Cortex of kidney (tissue), 1 donor: ENCODE data around the gene MAX.
"Not testable (repeated sequence)": the region's sequence is repeated elsewhere in the genome, so short reads cannot be mapped to it uniquely, and the experiment has no call there.

ENCODE experiments used
- DNase-seq: peaks from one replicate; lab custom pipeline; 2025; lab: John Stamatoyannopoulos, UW

Gene MAX

DNA sequence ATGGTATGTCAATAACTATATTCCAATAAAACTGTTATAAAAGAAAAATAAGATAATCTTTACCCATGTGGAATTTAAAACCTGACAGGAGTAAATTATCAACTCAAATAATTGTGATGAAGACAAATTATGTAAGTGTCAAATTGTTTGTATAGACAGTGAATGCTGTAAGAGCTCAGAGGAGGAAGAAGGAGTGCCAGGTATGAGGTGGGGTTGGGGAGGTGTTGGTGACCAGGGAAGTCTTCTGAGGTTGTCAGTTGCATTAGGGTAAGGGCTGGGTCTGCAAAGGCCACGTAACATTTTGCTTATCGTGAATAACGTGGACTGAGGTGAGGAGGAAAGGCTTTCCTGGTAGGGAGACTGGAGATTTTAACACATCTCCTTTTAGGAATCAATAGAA, 2.5 kb upstream of the MAX start:
- no peak for DNase-seq

DNA sequence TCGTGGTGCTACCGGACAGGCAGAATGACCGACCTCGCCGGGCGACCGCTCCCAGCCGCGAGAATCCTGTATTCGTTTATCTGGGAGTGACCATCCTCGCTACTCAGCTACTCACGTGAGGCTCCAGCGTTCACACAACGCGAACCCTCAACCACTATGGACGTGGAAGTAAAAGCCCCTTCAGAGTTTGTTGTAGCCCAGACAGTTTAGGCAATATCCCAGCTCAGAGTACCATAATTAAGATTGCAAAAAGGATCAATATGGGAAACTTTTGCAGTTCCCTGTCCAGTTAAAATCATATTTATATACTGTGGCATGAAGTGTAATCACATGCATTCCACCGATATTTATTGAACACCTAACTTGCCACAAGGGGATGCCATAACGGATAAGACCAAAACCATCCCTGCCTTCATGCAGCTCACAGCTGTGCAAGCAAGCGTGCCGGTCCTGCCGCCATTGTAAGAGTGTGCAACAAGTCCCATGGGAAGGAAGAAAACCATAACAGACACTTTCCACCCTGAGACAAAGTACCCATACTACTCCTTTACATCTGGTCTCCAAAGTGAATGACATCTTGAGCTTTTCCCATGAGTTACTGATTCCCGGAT, 938 bp upstream of the MAX start:
- no peak for DNase-seq

DNA sequence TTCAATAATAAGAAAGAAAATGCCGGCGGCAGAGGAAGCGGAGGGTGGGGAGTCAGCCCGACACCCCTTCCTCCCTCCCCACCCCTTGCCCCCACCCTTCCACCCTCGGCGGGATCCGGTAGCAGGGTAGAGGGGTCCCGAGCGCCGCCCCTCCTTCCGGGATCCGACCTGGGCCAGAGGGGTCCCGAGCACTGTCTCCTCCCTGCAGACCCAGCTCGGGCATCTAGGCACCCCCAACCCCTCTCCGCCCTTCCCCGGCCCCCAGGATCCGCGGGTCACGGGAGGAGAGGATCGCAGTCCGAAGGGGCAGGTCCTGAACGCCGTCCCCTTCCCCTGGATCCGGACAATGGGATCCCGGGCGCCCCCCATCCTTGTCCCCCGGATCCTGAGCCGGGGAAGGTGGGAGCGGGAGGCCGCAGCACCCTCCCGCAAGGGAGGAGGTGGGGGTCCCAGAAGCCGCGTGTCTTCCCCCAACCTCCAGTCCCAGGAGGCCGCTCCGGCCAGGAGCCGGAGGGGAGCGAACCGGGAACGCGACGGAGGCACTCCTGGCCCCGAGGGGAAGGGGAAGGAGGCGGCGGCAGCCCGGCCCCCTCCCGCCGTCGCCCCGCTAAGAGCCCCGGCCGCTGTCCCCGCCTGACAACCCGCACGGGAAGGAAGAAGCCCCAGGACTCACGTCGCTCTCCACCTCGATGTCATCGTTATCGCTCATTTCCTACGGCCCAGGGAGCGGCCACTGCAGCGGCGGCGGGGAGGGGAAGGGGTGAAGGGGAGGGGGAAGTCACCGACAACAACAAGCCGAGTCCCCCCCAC, 481 bp downstream of the MAX start:
- no peak for DNase-seq

DNA sequence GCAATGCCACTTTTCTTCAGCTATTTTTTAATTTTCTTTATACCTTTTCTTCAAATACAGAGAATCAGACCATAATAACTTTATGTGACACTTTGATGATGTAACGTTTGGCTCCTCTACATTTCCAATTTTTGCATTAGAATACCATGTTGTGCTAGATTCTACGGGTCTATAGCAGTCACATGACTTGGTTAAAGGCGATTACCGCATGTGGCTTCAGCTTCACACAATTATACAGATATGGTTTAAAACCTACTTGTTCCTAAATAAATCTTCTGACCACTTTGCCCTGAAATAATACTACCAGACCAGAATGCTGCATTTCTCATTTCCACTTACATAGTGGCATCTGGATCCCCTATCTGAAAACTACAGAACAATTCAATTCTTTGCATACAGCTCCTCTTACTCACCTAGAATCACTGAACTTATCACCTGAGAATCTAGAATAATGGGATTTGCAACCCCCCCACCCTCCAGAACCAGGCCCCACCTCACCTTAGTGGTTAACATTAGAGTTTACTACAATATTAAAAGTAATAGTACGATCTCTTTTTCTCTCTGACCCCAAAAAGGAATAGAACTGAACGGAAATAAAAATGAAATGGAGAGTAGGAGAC, 1.3 kb downstream of the MAX start:
- no peak for DNase-seq

DNA sequence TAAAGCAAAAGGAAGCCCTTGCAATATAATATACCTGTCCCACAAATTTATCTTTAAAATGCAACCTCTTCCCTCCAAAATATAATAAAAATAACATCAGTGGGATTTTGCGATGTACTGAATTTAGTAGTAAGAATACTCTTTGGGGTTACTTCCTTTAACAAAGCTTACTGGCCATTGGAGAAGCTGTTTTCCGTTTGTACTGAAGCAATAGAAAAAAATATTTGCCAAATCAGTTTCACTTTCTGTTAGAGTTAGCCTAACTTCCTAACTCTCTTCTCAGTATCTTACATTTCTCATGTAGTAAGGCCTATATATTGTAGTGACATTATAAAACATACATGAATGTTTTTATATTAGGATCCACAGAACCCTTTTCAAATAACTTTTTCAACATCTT, 3.7 kb downstream of the MAX start:
- DNase-seq, result no peak

DNA sequence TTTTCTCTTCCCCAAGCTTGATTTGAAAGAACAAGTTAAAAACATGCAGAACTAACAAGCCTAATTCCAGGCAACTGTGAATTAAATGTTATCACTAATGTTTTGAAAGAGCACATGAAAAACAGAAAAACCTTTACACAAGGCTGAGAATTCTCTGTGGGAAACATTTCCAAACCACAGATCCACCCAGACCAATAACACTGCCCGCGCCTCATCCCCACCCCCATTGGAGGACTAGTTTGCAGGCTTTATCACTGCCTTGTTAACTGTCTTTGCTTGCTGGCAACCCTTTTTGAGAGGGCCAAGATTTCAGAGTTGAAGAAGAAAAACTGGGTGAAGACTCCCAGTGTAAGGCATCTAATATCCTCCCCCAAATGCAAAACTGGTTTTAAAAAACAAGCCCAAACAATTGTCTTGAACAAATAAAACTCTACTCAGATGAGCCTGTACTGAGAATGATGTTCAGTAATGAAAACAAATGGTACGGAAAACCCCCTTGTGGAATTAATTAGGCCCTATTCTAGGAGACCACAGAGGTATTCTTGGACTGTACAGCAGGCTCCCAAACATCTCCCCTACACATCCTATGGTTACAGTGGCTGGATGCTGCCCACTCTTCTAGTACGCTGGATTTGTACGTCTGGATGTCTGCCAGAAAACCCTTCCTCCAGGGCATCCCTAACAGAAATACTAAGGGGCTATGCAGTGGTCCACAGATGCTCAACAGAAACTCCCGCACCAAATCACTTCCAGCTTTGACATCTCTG, 5.8 kb downstream of the MAX start:
- DNase-seq, result no peak

DNA sequence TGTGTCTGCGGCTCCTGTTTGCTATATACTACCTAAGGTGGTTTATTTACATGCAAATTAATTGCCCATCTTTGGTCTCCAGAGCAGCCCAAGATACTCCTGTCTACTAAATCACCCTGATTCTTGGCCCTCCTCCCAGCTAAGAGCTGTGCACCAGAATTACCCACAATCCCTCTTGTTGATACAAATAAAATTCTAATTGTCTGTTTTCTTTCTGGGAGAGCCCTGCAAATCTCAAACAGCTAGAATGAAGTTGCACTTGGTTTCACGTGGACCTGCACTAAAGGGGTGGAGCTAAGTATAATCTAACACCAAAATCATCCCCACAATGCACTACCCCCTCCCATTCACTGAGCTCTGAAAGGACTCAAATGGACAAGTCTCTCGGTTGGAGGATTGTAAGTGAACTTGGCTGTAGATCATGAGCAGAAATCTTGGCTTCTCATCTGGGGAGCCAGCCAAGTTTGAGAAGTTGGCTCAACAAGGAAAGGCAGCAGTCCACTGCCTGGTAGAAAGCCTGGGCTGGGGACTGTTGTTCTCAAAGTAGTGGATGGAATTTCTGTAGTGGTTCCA, 6.6 kb downstream of the MAX start:
- DNase-seq, result no peak

DNA sequence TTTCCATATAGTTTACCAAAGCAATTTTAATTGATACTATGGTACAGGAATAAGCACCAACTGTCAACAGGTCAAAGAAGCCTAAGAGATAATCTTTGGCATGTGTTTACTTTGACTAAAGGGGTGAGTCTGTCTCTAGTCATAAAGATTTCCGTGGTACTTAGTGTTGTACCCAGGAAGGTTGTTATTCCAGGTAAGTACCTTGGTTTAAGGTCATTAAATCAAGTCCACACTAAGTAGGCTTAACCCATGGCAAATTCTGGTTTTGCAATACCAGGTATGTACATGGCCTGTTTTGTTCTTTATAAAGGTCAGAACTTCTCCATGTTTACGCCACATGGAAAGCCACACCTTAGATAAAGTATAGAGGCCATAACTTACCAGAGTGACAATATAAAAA, 10.0 kb downstream of the MAX start:
- DNase-seq, result no peak

DNA sequence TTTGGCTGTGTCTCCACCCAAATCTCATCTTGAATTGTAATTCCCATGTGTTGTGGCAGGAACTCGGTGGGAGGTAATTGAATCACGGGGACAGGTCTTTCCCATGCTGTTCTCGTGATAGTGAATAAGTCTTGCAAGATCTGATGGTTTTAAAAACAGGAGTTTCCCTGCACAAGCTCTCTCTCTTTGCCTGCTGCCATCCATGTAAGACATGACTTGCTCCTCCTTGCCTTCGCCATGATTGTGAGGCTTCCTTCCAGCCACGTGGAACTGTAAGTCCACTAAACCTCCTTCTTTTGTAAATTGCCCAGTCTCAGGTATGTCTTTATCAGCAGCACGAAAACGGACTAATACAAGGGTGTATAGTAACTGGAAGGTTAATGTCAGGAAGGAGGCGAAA, 14.5 kb downstream of the MAX start:
- not testable (repeated sequence) for DNase-seq

DNA sequence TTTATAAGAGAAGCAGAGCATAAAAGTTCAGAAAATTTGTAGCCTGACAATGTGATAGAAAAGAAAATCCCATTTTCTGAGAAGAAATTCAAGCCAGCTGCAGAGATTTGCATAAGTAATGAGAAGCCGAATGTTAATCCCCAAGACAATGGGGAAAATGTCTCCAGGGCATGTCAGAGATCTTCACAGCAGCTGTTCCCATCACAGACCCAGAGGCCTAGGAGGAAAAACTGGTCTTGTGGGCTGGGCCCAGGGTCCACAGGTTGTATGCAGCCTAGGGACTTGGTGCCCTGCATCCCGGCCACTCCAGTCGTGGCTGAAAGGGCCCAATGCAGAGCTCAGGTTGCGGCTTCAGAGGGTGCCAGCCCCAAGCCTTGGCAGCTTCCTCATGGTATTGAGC, 15.6 kb downstream of the MAX start:
- DNase-seq, result not testable (repeated sequence)

DNA sequence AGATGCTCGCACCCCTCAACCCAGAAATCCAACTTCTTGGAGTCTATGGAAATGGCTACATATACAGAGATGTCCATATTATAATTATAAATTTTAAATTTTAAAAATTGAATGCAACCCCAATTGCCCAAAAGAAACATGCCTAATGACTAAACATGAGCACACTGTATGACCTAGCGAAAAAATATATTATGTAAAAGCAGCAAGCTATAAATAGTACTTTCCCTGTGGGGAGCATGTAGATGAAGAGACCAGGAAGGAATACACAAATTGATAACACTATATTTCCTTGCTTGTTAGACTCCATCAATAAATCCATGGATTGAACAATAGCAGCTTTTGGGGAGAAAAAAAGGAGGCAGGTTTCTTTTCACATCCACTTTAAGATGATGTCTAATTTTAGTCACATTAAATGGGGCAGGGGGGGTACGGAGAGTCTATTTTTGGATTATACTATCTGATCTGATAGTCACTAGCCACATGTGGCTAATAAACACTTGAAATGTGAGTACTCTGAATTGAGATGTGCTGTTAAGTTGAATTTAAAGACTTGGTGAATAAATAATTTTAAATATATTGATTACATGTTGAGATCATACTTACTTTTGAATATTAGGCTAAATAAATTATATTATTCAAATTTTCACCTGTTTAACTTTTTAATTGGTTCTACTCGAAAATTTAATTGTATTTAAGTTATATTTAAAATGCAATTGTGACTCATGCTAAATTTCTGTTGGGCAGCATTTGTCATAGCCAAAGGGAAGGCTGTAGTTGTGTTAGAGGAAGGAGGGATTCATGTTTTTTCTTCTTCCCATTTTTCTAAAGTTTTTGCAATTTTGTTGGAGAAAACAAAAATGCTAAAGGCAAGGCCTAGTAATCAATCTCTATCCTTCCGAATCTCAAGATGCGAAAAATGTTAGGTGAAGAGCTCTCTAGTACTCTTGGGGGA, 17.5 kb downstream of the MAX start:
- DNase-seq, result no peak

DNA sequence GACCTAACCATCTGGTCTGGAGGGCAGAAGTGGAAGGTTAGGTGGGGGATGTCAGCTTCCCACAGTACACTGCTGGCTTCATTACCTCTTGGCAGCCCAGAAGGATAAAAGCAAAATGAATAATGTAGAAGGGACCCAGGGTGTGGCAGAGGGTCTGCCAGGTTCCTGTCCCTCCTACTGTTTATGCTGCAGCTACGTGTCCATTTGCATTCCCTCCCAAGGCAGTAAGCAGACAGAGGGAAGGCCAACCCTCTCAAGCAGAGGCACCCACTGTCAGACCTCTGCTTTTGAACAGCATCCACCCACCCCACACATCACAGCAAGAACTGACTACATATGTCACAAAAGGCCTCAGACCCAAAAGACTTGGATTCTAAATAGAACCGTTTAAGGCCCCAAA, 19.4 kb downstream of the MAX start:
- DNase-seq, result no peak

DNA sequence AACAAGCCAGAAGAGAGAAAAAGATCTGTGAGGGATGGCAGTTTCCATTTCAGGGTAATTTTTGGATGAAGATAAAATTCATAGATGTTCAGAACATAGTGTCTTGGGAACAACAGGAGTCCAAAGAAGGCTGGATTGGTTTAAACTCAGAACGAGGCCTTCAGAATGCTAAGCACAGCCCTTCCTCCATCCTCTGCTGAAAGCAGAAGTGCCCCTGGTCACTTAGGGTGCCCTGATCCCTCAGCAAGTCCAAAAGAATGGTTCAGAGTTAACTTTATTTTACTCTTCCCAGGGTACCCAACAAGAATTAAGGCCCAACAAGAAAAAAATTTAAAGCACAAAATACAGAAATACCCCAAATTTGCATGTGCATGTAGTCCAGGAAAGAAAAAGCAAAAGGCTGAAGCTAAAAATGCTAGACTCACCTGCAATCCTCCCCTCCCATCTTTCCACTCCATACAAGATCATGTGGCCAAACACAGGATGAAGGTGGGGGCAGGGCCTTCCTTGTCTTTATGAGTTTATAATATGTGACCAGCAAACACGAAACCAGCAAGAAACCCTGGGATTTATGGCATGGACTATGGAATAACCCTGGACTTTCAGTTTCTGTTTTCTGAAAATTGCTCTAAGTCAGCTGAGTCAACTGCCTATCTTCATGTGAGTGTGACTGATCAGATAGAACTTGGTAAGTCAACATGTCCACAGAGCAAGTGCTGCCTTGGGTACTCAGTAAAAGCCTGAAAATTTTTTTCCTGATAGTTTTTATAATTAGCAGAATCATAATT, 21.2 kb downstream of the MAX start:
- DNase-seq, result no peak

DNA sequence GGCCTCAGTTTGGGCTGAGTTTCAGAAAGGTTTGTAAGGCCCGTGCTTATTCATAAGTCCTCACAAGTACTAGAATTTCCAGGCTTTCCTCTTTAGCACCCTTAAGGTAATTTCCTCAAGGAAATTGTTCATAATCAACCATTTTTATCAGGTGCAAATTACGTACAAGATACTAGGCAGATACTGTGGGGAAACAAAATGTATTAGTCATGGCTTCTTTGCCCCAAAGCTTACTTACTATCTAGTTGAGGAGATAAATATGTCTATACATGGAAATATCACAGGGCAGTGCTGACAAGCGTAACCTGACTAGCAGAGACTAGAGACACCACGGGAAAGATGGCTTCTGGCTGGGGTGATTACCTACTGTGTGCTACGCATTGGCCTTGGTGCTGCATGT, 22.5 kb downstream of the MAX start:
- DNase-seq, result no peak

DNA sequence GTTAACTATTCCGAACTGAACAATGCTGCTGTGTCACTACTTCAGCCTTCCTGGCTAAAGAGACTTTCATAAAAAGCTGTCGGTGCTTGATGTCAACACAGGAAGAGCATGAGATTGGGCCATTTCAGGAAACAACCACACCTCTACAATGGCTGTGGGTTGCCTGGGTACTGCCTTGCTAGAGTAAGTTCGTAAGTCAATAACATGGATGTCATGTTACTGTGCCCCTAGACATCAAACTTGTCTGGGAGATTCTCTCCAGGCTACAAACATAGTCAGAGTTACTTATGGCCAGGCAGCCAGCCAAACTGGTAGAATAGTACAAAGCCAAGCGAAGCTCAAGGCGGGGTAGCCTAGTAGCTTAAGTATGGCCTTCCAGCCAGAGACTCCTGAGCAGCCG, 23.1 kb downstream of the MAX start:
- DNase-seq, result no peak

DNA sequence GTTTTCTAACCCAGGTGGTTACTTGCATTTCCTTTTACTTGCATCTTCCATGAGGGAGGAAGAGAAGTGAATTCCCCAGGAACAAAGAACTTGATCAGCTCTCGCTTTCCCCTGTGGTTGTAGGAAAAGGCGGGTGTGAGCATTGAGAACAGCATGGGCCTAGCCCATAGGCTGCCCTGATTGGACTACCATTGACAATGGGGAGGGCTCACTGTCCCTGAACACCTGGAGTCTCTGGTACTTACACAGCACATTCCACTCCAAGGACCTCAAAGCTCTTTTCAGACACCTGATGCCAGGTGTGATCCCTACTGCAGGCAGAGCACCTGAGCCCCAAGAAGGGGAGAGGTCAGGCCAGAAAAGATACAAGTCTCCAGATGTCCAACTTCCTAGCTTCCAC, 25.0 kb downstream of the MAX start:
- DNase-seq, result no peak

DNA sequence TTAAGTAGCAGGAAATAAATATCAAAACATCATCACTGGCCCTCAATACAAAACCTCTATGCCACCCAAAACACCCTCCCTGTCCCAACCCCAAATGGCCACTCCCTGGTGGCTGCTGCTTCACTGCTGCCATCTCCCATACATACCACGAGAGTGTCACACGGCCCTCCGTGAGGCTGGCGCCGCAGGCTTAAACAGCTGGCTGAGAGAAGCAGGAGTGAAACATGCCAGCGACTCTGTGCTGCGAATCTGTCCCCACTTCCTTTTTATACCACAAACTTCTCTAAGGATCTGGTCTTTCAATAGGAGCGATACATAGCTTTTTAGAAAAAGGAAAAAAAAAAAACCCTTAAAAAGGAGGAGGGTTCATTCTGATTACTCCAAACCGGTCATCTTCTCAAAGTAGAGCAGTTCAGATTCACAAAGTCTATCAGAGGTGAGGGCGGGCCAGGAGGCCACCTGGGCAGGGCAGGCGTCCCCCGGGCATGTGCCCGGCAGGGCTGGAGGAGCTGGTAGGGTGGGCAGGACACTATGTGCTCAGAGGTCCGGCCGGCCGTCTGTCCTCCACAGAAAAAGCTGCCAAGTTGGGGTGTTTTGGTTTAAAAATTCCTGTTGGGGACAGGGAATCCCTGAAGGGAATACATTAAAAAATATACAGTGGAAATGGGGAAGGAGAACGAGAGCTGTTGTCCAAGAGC, 26.5 kb downstream of the MAX start:
- no peak for DNase-seq

DNA sequence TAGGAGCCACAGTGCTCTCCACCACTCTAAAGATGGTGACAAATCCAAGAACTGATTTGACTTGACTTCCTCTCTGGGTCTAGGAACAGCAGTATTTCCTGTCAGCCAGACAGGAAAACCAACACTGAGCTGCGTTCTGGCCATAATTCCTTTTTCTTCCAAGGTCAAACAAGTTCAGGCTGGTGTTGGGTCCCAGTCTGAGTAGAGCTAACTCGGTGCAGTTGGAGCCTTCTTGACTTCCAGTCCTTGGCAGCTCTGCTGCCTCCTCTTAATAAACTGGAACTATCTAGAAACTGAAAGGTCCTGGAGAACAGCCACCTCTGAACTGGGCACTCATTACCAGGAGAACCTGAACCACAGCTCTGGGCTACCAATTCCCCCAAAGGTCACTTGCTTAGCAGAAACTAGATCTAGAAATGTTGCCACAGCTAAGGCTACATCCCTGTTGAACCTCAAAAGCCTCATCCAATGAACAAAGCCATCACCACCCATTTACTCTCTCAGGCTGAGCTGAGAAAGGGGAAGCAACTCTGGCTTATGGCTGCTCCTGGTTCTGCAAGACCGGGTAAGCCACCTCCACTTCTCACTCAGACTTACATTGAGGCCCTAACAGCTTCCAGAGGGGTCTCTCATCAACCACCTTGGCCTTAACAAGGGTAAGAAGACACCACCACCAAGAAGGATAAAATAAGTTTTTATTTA, 27.7 kb downstream of the MAX start:
- DNase-seq, result no peak

DNA sequence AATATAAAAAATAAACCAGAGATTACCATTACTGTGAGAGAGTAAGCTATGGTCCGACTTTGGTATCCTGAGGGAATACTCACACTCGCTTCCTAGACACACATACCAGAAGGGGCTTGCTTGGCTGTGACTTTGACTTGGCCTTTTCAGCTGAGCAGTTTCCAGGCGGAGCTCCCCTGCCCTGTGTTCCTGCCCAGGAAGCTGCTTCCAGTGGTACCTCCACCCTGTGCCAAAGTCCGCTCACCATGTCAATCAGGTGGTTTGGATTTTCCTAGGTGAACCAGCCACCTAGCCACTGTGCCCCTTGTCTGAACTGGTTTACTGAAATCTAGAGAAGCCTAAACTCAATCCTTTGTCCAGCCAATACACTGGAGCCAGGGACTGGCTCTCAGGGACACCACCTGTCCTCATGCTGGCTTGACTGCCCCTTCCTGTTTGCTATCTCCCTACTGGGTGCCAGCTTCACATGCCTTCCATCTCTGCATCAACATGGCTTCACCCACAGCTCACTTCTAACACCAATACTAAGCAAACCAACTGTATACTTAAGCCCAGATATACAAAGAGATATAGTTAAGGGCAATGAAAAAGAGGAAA, 28.6 kb downstream of the MAX start:
- no peak for DNase-seq
